ENCODE measurements around the gene HSD17B12.

HSD17B12 gene

DNA sequence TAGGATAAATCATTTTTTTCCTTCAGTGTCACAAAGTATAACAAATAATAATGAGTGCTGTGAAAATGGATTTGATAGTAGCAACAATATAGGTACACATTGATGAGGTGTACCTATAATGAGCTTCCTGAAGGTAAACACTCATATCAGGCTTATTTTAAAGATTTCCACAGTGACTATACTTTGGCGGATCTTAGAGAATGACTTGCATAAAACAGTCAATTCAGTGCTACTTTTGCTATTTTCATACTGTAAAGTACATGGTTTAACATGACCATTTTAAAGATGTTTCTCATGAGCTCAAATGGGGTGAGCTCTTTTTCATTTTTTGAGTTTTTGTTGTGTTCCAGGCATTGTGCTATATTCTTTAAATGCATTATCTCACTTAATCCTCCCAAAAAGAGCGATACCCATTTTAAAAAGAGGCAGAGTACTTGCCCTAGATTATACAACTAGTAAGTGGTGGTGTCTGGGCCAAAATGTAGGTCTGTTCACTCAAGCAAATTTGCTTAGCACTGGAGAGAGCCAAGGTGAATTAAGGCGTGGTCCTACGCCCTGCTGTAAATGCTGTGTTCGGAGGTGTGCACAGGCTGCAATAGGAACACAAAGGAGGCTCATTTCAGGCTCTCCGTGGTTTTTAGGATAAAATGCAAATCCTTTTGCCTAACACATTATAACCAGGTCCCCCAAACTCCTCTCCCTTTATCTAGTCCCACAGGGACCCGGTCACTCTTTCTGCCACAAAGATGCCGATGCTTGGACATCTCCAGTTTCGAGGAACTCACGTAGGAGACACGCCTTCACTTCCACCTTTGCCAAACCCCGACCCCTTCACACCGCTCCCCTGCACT is 199.5 kb downstream of the HSD17B12 start:
- no peak for DNase-seq

DNA sequence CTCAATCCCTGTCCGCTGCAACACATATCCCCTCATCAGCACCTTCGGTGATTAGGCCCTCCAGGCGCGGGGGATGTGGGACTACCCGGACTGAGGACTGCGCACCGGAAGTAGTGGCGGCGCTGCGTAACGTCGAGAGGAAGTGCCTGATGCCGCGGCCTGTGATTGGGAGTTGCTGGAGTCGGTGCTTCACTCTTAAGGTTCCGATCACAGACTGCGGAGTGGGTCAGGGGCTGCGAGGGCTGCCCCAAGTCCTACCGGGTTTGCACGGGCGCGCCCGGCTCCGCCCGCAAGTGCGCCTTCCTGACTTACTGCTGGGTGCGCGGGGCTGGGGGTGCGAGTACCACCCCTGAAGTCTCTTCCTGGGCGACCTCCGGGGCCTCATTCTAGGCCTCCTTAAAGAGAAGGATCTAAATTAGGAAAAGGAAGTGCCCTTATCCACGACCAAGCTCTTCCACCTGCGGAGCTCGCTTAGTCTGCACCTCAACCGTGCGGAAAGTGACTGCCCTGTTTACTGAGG is 200.2 kb downstream of the HSD17B12 start, which contains the start of gene ALKBH3:
Gene ALKBH3, plus strand, starts transcription at position 192 of the 520 bp plus-strand sequence. CDS start 1,822 bp downstream, outside the sequence.
- peak; percentile 91 for DNase-seq

DNA sequence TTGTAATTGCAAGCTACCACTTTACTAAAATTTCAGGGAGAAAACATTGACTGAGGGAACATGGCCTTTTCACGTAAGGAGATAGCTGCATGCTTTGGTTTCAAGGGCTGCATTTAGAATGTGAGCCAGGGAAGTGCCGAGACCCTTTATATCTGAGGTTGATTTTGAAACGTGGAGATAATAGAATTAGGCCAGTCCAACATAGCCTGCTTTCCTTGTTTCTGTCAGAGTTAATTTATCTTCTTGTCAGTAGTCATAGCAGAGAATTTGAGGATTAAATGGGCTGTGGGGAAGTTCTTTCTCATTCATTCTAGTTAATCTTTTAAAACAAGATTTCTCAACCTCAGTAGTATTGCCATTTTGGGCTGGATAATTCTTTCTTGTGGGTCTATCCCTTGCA is 212.3 kb downstream of the HSD17B12 start:
- DNase-seq, result no peak

- no peak for DNase-seq
Observed at GRCh38 chr11:43894546-43894945, 214.0 kb downstream of the HSD17B12 start.

DNA sequence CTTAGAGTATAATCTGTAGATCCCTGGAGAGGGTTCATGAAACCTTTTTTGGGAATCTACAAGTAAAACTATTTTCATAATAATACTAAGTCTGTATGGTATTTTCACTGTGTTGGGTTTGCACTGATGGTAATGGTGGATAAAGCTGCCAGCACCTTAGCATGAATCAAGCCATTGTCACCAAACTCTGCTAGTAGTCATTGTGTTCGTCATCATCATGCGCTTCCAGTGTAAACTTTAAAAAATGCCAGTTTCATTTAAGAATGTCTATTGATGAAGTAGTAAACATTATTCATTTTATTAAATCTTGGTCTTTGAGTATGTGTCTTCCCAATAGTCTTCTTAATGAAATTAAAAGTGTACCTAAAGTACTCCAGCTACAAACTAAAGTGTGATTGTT is 215.1 kb downstream of the HSD17B12 start:
- DNase-seq, result no peak

GRCh38 chr11:43898574-43898973 is 218.0 kb downstream of the HSD17B12 start:
- DNase-seq, result no peak

GRCh38 chr11:43899094-43899493 is 218.6 kb downstream of the HSD17B12 start:
- DNase-seq, result no peak

GRCh38 chr11:43901551-43901950 is 221.0 kb downstream of the HSD17B12 start:
- no peak for DNase-seq

- DNase-seq, result no peak
Observed at GRCh38 chr11:43903078-43903477, 222.5 kb downstream of the HSD17B12 start.

DNA sequence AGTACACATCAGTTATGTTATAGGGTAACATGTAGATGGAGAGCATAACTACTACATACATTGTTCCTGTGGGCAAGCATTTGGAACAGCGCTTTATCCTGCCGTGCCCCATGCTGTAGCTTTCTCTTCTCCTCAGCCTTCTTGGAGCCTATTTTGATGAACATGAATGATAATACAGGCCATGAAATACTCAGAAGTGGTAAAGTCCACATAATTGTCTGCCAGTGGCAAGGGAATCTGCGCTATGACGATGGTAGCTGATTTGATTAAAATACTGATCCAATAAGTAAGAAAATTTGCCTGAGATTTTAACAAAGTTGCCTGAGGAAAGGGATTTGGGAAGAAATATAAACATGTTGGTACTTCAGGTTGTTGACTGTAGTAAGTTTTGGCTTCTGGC is 223.4 kb downstream of the HSD17B12 start:
- no peak for DNase-seq

DNA sequence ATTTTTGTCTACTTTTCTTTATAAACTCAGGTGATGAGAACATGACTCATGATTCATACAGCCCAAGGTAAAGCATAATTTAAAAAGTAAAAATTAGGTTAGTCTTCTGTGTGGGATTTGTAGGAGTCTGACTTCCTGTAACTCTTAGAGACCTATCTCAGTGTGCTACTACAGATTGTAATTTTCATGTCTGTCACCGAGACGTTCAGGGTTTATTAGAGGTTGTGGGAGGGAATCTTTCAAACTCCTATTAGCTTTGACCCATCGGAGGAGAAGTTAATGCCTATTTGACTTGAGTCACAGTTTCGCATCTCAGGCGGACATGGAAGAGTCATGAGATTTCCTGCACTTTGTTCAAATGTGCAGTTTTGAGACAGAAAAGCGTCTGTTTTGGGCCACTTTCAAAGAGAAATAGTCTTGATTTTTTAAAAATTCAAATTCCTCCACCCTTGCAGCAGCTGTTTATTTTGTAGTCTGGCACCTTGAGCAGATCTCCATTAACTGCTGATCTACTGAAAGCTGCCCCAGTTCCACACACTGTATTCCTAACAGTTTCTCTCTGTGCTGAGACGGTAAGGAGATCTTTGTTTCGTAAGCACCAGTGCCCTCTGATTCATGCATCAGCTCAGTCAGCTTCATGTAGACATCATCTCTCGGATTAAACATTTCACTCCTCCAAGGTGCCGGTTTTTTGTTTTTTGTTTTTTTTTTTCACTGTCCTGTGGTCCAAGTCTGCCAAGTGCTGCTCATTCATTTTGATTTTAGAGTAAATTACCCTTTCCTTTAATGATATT is 224.4 kb downstream of the HSD17B12 start:
- no peak for DNase-seq

DNA sequence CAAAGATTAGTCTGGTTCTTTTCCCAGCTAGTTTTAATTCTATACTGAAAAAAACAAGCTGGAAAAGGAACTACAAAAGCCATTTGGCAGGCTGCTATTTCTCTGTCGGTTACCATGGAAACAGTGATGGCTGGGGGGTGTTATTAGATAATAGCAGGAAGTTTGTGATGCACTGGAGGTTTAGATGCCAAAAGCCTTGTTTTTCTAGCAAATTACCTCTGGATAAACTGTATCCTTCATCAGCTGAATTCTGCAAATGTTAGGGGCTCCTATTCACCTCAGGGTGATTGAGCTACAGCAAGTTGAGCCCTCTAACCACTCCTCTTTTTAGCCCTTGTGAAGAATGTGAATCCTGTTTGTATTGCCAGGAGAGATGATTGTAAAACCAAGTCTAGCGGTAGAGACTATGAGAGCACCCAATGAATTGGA is 225.3 kb downstream of the HSD17B12 start:
- no peak for DNase-seq

Data from CD4-positive, alpha-beta T cell treated with Interleukin-17A for 4 hours (primary cell).